GM13977 (cell line): Measurements from ENCODE around the gene HJURP.

Experiments used
- DNase-seq: peaks from one replicate; pipeline ENCODE4 v3.0.0; 2012; ENCODE audit warnings: low spot score
- in situ Hi-C: fragments of 300-500 bp; cut with MboI; formaldehyde crosslinking; loops from one replicate; pipeline ENCODE4 v1.12.0; 2022; ENCODE audit warnings: low sequenced_read_pairs, low pct_unique_long_range_greater_than_20kb, mixed read lengths, inconsistent platforms; ENCODE audit not compliant: unreplicated experiment
- TF ChIP-seq, protein P1 (sequence below): IDR thresholded peaks from 2 replicates; pipeline ENCODE4 v1.5.1; 2012; ENCODE audit warnings: mild to moderate bottlenecking, control low read depth; ENCODE audit not compliant: insufficient read depth; ENCODE audit errors: extremely low read depth, missing control alignments

The HJURP gene

DNA sequence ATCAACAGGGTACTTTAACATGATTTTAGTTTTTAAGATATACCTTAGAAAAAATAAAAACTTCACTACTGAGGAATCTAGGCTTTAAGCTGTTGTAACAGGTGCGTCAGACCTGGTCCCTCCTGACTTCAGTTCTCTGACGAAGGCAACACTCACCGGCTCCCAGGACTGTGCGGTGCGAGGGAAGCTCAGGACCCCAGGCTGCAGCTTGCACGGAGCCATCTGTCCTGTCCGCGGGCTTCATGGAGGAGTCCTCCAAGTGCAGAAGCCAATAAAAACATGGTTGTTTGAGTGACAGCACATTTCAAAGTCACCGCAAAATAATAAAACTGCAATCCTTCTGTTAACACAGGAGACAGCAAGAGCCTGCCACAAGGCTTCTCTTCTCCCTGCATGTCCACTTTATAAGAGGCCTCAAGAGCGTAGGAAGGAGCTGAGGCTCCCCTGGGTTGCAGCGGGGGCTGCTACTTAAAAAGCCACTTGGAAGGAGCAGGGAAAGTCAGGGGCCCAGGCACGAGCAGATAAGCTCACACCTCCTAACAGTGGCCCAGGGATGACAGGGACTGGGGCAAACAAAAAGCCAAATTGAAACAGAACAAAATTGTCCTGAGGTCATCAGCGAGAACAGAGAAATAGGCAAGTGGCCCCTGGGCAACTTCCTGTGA lies 4.6 kb downstream of the HJURP start:
- TF ChIP-seq, protein P1, sequence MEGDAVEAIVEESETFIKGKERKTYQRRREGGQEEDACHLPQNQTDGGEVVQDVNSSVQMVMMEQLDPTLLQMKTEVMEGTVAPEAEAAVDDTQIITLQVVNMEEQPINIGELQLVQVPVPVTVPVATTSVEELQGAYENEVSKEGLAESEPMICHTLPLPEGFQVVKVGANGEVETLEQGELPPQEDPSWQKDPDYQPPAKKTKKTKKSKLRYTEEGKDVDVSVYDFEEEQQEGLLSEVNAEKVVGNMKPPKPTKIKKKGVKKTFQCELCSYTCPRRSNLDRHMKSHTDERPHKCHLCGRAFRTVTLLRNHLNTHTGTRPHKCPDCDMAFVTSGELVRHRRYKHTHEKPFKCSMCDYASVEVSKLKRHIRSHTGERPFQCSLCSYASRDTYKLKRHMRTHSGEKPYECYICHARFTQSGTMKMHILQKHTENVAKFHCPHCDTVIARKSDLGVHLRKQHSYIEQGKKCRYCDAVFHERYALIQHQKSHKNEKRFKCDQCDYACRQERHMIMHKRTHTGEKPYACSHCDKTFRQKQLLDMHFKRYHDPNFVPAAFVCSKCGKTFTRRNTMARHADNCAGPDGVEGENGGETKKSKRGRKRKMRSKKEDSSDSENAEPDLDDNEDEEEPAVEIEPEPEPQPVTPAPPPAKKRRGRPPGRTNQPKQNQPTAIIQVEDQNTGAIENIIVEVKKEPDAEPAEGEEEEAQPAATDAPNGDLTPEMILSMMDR, result no peak
- DNase-seq, result no peak
- in situ Hi-C loops, result no loop called here

DNA sequence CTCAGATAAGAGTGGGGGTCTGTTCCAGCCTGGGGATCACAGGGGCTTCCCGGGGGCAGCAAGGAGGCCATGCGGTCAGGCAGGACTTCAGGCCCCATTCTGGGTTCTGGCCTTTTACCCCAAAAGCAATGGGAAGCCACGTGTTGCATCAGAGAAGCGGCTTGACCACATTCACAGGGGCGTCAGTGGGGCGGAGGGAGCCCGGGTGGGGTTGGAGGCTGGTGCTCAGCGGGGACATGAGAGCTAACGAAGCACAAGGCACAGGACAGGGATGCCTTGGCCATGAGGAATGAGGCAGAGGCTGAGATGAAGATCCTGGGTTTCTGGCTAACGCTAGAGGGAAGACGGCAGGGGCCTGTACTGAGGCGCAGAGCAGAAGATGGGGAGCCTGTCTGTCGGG lies 6.1 kb downstream of the HJURP start:
- DNase-seq, result no peak
- in situ Hi-C loops, result no loop called here
- TF ChIP-seq, protein P1, result no peak

DNA sequence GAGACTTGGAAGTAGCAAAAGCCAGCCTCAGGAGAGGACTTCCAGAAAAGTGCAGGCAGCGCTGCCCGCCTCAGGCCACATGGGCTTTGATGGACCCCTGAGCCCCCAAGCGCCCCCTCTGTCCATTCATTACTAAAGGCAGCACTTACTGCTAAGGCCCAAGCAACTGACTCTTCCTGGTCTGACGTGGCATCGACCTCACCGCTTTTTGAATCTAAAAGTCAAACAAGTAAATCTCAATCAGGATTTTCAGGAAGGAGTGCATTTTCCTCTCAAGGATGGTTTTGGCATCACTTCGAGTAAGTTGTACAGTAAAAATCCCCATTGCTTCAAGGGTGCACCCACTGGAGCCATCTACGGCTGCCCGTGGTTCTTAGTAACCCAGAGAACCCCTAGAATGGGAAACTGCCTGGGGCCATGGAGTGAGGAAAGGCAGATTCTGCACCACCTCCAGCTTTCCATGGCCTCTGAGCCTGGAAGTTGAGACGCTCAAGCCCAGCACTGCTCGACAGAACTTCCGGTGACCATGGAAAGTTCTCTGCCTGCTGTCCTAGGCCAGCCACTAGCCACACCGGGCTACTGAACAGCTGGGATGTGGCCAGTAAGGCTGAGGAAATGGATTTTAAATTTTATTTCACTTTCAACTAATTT lies 7.0 kb downstream of the HJURP start:
- in situ Hi-C loops, result no loop called here
- no peak for DNase-seq
- TF ChIP-seq, protein P1, result no peak

DNA sequence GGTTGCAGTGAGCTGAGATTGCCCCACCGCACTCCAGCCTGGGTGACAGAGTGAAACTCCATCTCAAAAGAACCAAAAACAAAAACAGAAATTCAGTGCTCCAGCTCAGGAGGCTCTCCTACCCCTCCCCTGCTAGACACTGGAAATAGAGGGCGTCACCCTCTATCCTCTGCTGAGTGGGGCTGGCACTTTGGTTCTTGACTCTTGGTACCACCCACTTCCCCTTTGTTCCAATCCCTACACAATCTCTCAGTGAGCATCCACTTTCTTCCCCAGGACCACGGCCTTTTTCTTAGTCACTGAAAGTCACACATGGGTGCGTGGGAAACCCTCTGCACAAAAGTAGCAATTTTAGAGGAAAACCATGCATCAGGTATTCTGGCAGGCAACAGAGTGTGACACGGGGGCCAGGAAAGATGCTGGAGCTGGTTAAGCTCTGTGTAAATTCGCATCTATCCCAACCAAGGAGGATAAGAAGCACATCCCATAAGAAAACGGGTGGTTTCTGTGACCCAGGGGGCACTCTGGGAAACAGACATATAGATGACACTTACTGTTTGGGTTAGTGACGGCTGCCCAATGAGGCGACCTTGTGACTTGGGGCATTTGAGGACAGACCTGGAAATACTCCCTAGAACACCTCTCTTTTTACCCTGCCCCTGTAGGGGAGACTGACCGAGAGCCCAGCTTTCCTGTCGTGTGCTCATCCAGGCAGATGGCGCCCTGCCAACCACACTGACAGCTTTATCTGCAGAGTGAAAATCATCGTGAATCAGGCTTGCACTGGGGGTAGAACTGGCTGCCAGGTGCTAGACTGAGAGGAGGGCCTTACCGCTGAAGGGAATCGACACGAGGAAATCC lies 7.7 kb downstream of the HJURP start:
- in situ Hi-C loops, result no loop called here
- no peak for DNase-seq
- TF ChIP-seq, protein P1, result no peak

DNA sequence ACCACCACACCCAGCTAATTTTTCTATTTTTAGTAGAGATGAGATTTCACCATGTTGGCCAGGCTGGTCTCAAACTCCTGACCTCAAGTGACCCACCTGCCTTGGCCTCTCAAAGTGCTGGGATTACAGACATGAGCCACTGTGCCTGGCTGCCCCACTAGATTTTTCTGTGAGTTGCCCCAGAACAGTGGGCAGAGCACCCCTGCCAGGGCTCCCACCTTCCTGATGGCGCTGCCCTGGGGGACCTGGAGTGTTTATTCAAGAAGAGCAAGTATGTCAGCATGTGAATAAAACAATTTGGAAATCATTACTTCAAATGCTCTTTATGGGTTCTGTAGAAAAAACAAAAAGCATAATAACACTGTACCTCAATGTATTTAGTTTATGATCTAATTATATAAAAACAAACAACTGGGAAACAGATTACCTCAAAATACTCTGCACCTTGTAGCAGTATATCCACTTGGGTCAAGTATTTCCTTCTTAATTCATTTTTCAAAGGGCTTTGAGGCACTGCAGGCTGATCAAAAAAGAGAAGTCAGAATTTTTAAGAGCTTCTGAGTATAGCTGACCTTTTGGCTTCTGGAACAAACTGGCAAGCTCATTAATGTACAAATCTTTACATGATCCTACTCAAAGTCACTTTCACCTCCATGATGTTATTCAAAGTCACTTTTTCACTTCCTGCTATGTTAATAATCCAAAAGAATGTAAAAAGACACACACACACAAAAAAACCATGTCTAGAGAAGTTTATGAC lies 8.9 kb downstream of the HJURP start:
- no peak for DNase-seq
- TF ChIP-seq, protein P1, result no peak
- in situ Hi-C loops, result no loop called here

DNA sequence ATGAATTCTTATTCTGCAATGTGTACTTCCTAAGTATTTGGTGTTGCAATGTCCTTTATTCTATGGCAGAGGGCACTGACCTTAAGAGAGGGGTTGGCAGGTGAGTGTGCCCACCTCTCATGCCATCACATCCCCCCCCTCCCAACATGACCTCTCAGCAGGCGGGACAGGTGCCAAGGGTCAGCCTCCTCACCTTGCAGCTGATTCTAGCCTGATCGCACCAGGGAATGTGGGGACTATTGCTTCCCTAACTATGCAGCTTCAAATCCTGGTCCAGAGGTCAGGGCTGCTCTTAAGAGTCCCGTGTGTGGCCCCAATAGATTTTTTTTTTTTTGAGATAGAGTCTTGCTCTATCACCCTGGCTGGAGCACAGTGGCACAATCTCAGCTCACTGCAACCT lies 9.5 kb downstream of the HJURP start:
- TF ChIP-seq, protein P1, result no peak
- in situ Hi-C loops, result no loop called here
- DNase-seq, result no peak
